LNCaP clone FGC (cell line): ENCODE measurements around the gene CHRD.

Experiments
- DNase-seq: peaks from one replicate; pipeline ENCODE4 v3.0.0-alpha.2; 2011; ENCODE audit warnings: low read depth
- H3K4me3 ChIP-seq: 2 replicates; pipeline ENCODE4 v1.5.1; 2011; ENCODE audit warnings: mild to moderate bottlenecking, low read depth, low read length, control low read depth
- CTCF ChIP-seq: IDR thresholded peaks from 2 replicates; pipeline ENCODE4 v1.5.1; 2012; ENCODE audit warnings: mild to moderate bottlenecking; ENCODE audit not compliant: control insufficient read depth, insufficient read depth; ENCODE audit errors: extremely low read depth

Gene CHRD

GRCh38 chr3:184341925-184342324, 37.9 kb upstream of the CHRD start:
- H3K4me3 ChIP-seq: no peak overlapping the region
- DNase-seq: no peak
- no peak for TF ChIP-seq CTCF

- no peak overlapping the region for H3K4me3 ChIP-seq
- no peak for TF ChIP-seq CTCF
- no peak for DNase-seq
Observed at GRCh38 chr3:184343200-184343876, 36.5 kb upstream of the CHRD start.

GRCh38 chr3:184344579-184345316, 35.1 kb upstream of the CHRD start:
- no peak for TF ChIP-seq CTCF
- DNase-seq: no peak
- H3K4me3 ChIP-seq: no peak overlapping the region

GRCh38 chr3:184345317-184346144, 34.3 kb upstream of the CHRD start:
- H3K4me3 ChIP-seq: no peak overlapping the region
- DNase-seq: peak; percentile 85
- peak; percentile 62 for TF ChIP-seq CTCF

- TF ChIP-seq CTCF: no peak
- DNase-seq: no peak
- no peak overlapping the region for H3K4me3 ChIP-seq
Observed at GRCh38 chr3:184346480-184347190, 33.2 kb upstream of the CHRD start.

- H3K4me3 ChIP-seq: no peak overlapping the region
- no peak for DNase-seq
- no peak for TF ChIP-seq CTCF
Observed at GRCh38 chr3:184347321-184348056, 32.4 kb upstream of the CHRD start.
